Measurements from ENCODE around the gene KLK10. TPM values are rescaled to one million over a fixed set of nuclear protein-coding genes. Genes with fewer than 3 reads are reported as not detected.

The KLK10 gene
- total RNA-seq, 1 donor: not detected

DNA sequence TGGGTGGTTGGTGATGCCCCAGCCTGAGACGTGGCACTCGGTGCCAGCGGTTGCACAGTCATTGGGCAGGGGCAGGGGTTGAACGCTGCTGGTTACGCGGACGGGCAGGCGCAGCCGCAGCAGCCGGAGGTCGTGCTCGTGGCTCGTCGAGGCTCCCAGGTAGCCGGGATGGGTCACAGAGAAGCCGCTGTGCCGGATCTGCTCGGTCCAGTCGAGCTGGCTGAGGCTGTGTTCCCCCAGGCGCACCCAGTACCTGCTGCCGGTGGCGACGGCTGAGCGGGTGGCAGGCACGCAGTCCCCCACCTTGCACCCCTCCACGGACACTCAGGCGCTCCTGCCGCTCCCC, 12.3 kb upstream of the KLK10 start:
- Histone ChIP-seq H3K4me3 (ENCODE audit: low read length) (no peak overlapping the region), H3K27me3 (ENCODE audit: insufficient read depth, low read length) (no peaks in the 10 kb centered on the region)

DNA sequence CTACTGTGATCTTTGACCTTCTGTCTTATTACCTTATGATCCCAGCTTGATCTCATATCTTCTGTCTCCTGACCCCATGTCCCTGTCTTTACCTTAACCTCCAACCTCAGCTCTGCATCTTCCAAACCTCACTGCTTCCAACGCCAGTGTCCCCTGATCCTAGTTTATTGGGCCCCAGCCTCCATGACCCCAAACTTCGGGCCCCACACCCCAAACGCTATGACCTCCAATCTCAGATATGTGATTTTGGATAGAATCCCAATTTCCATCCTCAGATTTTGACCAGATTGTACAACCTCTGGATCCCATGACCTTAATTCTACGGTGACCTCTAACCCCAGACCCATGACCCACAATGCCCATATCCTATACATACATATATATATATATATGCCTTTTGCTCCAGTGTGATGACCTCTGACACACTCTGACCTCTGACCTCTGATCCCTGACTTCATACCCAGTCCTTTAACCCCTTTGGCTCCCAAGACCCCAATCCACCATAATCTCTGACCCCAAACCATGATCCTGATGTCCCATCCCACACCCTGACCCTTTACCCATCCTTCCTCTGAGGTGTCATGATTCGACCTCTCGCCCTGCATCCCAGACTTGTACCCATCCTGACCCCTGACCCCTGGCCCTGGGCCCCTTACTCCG, 11.8 kb upstream of the KLK10 start:
- Histone ChIP-seq H3K9me3 (ENCODE audit: low read depth, low read length) (no peaks in the 10 kb centered on the region), H3K4me3 (ENCODE audit: low read length) (no peak overlapping the region), H3K27me3 (ENCODE audit: insufficient read depth, low read length) (no peaks in the 10 kb centered on the region), H3K4me1 (ENCODE audit: insufficient read depth, low read length) (no peaks in the 10 kb centered on the region)

More for the DNA sequence above, 12.3 kb upstream of the KLK10 start:
- H3K4me1 ChIP-seq (ENCODE audit: insufficient read depth, low read length): no peaks in the 10 kb centered on the region
- no peaks in the 10 kb centered on the region for H3K9me3 ChIP-seq (ENCODE audit: low read depth, low read length)

DNA sequence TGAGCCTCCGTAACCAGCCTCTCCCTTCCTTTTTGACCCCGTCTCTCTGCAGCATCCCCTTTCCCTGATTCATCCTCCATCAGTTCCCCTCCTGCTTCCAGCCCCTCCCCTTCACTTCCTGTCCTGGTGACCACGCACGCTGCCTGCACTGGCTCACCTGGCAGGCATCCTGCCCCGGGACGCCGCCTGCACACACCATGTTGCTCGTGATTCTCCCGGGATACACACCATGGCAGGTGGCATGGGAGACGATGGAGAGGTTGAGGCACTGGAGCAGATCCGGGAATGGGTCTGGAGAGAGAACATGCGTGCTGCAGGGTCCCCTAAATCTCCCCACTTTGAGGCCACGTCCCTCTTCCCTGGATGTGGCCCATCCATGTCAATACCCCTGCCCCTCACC, 11.1 kb upstream of the KLK10 start:
- Histone ChIP-seq H3K9me3 (ENCODE audit: low read depth, low read length) (no peaks in the 10 kb centered on the region), H3K27me3 (ENCODE audit: insufficient read depth, low read length) (no peaks in the 10 kb centered on the region), H3K4me3 (ENCODE audit: low read length) (no peak overlapping the region), H3K4me1 (ENCODE audit: insufficient read depth, low read length) (no peaks in the 10 kb centered on the region)

DNA sequence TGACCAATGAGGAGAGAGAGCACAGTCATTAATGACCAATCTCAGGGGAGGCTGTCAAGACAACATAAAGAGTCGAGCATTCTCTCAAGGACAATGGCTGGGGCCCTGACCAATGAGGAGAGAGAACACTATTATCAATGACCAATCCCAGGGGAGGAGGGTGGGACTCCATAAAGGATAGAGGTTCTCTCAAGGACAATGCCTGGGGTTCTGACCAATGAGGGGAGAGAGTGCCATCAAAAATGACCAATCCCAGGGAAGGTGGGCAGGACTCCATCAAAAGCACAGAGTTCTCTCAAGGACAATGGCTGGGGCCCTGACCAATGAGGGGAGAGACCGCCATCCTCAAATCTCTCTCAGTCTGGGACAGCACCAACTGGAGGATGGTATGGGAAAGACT, 10.2 kb upstream of the KLK10 start:
- no peaks in the 10 kb centered on the region for H3K9me3 ChIP-seq (ENCODE audit: low read depth, low read length)
- H3K4me1 ChIP-seq (ENCODE audit: insufficient read depth, low read length): no peaks in the 10 kb centered on the region
- H3K27me3 ChIP-seq (ENCODE audit: insufficient read depth, low read length): no peaks in the 10 kb centered on the region
- no peak overlapping the region for H3K4me3 ChIP-seq (ENCODE audit: low read length)

DNA sequence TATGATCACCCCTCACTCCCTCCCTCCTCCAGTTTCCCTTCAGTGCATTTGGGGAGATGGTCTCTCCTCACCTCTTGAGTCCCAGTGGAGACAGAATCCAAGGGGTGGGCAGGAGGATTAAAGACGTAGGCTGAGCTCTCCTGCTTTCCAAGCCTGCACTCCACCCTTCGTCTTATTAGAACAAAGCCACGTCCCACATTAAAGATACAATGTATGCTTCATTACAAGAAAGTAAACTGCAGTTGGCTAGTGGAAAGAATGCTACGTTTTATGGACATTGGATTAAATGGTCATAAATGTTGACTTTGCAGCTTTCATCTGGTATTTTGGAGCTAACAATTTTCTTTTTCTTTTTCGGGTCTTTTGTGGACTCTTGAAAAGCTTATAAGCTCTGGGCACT, 8.4 kb upstream of the KLK10 start:
- Histone ChIP-seq H3K27me3 (ENCODE audit: insufficient read depth, low read length) (no peaks in the 10 kb centered on the region), H3K9me3 (ENCODE audit: low read depth, low read length) (no peaks in the 10 kb centered on the region), H3K4me1 (ENCODE audit: insufficient read depth, low read length) (no peaks in the 10 kb centered on the region), H3K4me3 (ENCODE audit: low read length) (no peak overlapping the region)

DNA sequence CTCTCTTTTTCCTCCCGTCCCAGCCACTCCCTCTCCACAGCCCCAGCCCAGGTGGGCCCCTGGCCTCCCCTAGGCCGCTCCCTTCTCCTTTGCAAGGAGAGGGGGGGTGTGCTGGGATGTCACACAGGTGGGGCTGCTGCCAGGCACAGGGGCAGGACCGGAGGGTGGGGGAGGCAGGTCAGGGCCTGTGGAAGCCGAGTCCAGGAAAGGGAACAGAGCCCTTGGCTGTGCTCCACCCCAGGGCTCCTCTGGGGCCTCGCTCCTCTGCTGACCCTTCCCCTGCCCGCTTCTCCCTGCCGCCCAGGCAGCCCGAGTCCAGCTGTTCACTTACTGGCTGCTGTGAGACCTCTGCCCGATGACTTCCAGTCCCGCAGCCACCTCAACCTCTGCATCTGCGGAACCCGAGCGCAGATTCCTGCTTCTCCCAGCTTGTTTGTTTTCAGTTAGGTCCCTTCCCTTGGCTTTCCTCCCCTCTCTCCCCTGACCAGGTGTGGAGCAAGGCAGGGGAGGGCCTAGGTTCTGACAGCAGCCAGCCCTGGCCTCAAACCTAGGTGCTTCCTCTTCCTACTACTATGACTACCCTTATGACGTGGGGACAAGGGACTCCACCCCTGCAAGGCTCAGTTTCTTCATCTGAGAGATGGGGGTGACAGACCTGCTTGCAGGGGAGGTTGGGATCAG, 7.8 kb upstream of the KLK10 start:
- Histone ChIP-seq H3K9me3 (ENCODE audit: low read depth, low read length) (no peaks in the 10 kb centered on the region), H3K4me1 (ENCODE audit: insufficient read depth, low read length) (no peaks in the 10 kb centered on the region), H3K27me3 (ENCODE audit: insufficient read depth, low read length) (no peaks in the 10 kb centered on the region), H3K4me3 (ENCODE audit: low read length) (no peak overlapping the region)

DNA sequence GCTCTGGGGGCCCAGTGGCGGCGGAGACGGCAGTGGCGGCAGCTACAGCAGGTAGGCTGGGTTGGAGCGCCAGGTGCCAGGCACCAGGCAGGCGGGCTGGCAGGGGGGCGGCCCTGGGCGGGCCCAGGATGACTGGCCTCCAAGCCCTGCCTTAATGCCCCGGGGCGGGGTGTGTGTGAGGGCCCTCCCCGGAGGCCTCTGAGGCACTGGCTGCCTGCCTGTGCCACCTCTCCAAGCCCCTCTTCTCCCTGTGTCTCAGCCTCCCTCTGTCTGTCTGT, 7.0 kb upstream of the KLK10 start, which contains the start of gene KLK11:
KLK11 (minus strand) TSS at position 63 of the 278 bp plus-strand sequence. CDS start 985 bp downstream, outside the sequence.
- no peaks in the 10 kb centered on the region for H3K9me3 ChIP-seq (ENCODE audit: low read depth, low read length)
- no peaks in the 10 kb centered on the region for H3K27me3 ChIP-seq (ENCODE audit: insufficient read depth, low read length)
- no peaks in the 10 kb centered on the region for H3K4me1 ChIP-seq (ENCODE audit: insufficient read depth, low read length)
- no peak within 1 kb of the TSS for H3K4me3 ChIP-seq (ENCODE audit: low read length)

DNA sequence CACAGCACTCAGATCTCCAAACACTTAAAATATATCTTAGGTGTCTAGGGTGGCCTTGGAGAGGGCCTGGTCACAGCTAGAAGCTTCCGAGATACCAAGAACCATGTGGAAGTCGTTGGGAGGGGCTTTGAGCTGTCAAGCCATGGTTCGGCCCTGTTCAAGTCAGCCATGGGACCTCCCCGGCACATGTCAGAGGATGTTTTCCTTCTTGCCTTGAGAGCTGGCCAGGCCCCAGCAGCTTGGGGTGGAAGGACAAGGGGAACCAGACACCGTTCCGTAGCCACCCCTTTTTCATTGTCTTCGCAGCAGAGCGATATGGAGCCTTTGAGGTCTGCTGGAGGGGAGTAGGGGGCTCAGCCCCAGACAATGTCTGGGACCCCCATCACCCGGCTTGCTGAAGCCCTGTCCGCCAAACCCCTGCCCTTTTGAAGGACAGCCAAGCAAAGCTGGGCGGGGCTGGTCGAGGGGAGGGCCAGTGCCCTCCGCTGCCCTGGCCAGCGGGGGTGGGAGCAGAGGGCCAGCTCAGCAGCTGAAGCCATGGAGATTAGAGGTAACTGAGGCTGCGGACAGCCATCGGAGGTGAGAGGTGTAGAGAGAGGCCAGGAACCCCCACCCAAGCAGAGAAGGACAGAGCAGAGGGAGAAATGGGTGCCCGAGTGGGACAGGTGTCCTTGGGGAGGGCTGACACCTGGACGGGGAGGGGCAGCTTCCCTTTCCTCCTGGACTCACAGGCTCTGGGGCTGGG, 6.5 kb upstream of the KLK10 start:
- H3K4me3 ChIP-seq (ENCODE audit: low read length): no peak overlapping the region
- H3K9me3 ChIP-seq (ENCODE audit: low read depth, low read length): no peaks in the 10 kb centered on the region
- H3K4me1 ChIP-seq (ENCODE audit: insufficient read depth, low read length): no peaks in the 10 kb centered on the region
- no peaks in the 10 kb centered on the region for H3K27me3 ChIP-seq (ENCODE audit: insufficient read depth, low read length)

DNA sequence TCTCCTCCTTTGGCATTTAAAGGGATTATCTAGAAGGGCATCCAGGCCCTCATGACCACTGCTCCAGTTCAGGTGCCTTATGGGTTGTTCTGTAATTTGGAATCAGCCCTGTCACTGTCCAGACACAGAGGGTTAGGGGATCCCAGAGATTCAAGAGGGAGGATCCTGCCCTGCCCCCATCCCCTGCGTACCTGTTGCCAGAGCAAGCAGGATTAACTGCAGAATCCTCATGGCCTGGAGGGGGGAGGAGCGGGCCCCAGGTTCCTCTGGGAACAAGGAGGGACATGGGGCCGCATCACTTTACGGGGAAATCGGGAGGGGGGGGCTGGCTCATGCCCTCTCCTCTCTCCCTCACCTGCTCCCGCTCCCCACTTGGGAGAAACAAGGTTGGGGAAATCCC, 5.9 kb upstream of the KLK10 start:
- peaks cover 1% of the 10 kb centered on the region for H3K27me3 ChIP-seq (ENCODE audit: insufficient read depth, low read length)
- no peaks in the 10 kb centered on the region for H3K4me1 ChIP-seq (ENCODE audit: insufficient read depth, low read length)
- no peaks in the 10 kb centered on the region for H3K9me3 ChIP-seq (ENCODE audit: low read depth, low read length)
- no peak overlapping the region for H3K4me3 ChIP-seq (ENCODE audit: low read length)

DNA sequence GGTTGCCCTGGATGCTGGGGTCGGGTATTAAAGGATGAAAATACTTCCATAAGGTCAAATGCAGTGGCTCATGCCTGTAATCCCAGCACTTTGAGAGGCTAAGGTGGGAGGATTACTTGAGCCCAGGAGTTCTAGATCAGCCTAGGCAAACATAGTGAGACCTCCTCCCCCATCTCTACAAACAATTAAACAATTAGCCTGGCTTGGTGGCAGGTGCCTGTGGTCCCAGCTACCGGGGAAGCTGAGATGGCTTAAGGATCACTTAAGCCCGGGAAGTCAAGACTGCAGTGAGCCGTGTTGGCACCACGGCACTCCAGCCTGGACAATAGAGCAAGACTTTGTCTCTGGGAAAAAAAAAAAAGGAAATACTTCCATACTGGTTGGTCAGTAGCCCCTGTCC, 5.4 kb upstream of the KLK10 start:
- Histone ChIP-seq H3K9me3 (ENCODE audit: low read depth, low read length) (no peaks in the 10 kb centered on the region), H3K4me1 (ENCODE audit: insufficient read depth, low read length) (no peaks in the 10 kb centered on the region), H3K27me3 (ENCODE audit: insufficient read depth, low read length) (peaks cover 6% of the 10 kb centered on the region)

DNA sequence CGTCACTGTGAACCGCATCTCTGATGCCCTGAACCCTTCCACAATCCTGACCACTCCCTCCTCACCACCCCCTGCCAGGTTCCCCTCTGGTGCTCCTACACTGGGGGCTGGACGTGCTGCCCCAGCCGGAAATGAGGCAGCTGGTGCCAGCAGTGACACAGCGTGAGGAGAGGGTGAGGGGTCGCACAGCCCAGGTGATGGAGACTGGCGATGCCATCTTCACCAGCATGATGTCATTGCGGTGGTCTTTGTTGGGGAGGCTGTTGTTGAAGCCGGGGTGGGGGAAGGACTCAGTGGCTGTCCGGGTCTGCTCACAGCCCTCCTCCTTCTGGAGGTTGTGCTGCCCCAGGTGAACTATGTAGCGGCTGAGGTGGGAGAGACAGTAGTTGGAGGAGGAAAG, 4.4 kb upstream of the KLK10 start:
- no peak overlapping the region for H3K4me3 ChIP-seq (ENCODE audit: low read length)

More for the DNA sequence above, 5.4 kb upstream of the KLK10 start:
- H3K4me3 ChIP-seq (ENCODE audit: low read length): no peak overlapping the region

DNA sequence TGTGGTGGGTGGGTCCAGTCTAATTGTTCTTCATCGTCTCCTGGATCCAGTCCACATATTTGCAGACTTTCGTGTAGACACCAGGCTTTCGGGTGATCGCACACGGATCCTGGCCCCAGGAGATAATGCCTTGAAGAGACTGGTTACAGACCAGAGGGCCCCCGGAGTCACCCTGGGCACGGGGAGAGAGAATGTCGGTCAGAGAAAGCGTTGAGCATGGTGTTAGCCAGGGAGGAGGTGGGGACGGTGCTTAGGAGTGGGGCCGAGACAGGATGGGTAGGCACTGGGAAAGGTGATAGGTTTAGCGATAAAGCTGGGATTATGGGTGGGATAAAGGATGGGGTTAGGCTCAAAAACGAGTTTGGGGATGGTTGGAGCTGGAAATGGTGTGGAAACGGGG, 3.0 kb upstream of the KLK10 start:
- H3K27me3 ChIP-seq (ENCODE audit: insufficient read depth, low read length): peaks cover 22% of the 10 kb centered on the region
- H3K4me1 ChIP-seq (ENCODE audit: insufficient read depth, low read length): peaks cover 6% of the 10 kb centered on the region
- H3K4me3 ChIP-seq (ENCODE audit: low read length): no peak overlapping the region
- H3K9me3 ChIP-seq (ENCODE audit: low read depth, low read length): no peaks in the 10 kb centered on the region

More for the DNA sequence above, 4.4 kb upstream of the KLK10 start:
- Histone ChIP-seq H3K4me1 (ENCODE audit: insufficient read depth, low read length) (peaks cover 5% of the 10 kb centered on the region), H3K27me3 (ENCODE audit: insufficient read depth, low read length) (peaks cover 13% of the 10 kb centered on the region), H3K9me3 (ENCODE audit: low read depth, low read length) (no peaks in the 10 kb centered on the region)

DNA sequence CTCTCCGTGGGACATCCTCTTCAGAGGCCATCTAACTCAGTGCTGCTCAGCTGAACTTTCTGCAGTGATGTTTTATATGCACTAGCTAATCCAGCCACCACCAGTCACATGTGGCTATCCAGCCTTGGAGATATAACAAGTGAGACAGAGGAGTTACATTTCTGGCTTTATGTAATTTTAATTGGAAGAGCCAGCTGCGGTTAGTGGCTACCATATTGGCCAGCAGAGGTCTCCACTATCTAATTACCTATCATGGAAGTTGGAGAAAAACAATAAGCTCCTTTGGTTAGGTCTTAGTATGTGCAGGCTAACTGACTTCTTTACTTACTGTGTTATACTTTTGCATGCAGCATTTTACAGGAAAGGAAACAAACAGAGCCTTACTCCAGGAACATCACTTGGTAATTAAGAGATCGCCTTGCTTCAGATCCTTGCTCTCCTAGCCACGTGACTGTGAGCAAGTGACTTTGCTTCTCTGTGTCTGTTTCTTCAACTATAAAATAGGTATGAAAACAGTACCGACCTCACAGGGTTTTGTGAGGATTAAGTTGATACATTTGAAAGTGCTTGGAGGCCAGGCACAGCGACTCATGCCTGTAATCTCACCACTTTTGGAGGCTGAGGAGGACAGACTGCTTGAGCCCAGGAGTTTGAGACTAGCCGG, 1.6 kb upstream of the KLK10 start:
- H3K4me1 ChIP-seq (ENCODE audit: insufficient read depth, low read length): peaks cover 6% of the 10 kb centered on the region
- H3K4me3 ChIP-seq (ENCODE audit: low read length): no peak overlapping the region
- H3K27me3 ChIP-seq (ENCODE audit: insufficient read depth, low read length): peaks cover 33% of the 10 kb centered on the region
- H3K9me3 ChIP-seq (ENCODE audit: low read depth, low read length): no peaks in the 10 kb centered on the region

DNA sequence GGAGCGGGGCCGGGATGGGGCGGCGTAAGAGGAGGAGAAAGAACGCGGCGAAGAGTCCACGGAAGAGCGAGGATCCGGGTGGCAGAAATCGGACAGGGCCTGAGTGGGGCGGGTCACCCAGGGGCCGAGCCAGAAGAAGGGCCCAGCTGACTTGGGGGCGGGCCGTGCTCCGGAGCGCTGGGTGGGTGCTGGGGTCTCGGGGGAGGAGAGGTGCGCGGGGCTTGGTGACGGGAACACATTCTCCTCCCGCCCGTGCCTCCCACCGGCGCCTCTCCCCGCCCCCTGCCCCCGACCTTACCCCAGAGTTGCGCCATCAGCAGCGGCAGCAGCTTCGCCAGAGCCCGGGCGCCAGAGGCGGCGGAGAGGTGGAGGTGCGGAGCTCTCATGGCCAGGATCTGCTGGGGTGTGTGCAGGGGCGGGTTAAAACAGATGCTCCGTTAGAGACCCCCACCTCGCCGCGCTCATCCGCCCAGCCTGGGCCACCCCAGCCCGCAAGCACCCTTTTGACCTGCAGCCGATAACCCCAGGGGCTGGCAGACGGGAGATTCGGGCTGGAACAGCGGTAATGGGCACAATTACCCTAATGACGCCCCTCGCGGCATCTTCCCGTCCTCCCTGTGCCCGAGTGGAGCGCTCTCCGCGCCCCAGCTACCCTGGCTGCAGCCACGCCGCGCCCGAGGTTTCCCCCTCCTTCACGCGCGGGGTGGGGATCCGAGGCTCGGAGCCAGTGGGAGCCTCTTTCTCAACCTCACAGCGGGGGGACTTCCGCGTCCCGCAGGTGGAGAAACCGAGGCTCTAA, 565 bp downstream of the KLK10 start:
- Histone ChIP-seq H3K4me1 (ENCODE audit: insufficient read depth, low read length) (peaks cover 6% of the 10 kb centered on the region), H3K4me3 (ENCODE audit: low read length) (no peak overlapping the region), H3K9me3 (ENCODE audit: low read depth, low read length) (no peaks in the 10 kb centered on the region), H3K27me3 (ENCODE audit: insufficient read depth, low read length) (peaks cover 40% of the 10 kb centered on the region)
